HL-60 (cell line): ENCODE data around the gene ZNF492.

Experiments
- CTCF ChIP-seq: IDR thresholded peaks from one replicate; pipeline ENCODE4 v1.5.1; 2011; ENCODE audit warnings: low read length, control low read depth, inconsistent platforms; ENCODE audit not compliant: insufficient read depth
- POLR2AphosphoS5 ChIP-seq: IDR thresholded peaks from 2 replicates; pipeline ENCODE4 v1.6.1; 2012; ENCODE audit warnings: low read depth
- SPI1 ChIP-seq: IDR thresholded peaks from 2 replicates; pipeline ENCODE4 v1.6.1; 2012; ENCODE audit warnings: low read depth, mild to moderate bottlenecking, borderline replicate concordance
- TF ChIP-seq, protein P1 (sequence below): IDR thresholded peaks from 2 replicates; pipeline ENCODE4 v1.6.1; 2012; ENCODE audit warnings: low read depth; ENCODE audit not compliant: insufficient replicate concordance

DNA sequence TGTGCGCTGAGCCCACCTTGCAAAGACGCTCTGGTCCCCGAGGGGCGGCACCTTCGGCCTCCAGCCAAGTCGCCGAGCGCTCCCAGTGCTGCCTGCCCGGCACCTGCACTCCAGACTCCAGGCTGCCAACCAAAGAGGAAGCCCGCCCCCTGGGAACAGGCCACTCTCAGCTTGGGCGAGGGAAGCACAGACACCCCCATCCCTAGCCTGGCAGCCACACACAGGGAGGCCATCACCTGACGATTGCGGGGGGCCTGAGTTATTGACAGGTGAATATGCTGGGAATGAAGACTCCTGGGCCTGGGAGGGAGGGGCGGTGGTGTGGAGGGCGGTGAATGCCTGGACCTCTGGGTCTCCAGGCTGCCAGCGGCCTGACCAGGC lies 10.3 kb upstream of the ZNF492 start:
- no peak for TF ChIP-seq CTCF
- no peak for TF ChIP-seq POLR2AphosphoS5
- TF ChIP-seq, protein P1, sequence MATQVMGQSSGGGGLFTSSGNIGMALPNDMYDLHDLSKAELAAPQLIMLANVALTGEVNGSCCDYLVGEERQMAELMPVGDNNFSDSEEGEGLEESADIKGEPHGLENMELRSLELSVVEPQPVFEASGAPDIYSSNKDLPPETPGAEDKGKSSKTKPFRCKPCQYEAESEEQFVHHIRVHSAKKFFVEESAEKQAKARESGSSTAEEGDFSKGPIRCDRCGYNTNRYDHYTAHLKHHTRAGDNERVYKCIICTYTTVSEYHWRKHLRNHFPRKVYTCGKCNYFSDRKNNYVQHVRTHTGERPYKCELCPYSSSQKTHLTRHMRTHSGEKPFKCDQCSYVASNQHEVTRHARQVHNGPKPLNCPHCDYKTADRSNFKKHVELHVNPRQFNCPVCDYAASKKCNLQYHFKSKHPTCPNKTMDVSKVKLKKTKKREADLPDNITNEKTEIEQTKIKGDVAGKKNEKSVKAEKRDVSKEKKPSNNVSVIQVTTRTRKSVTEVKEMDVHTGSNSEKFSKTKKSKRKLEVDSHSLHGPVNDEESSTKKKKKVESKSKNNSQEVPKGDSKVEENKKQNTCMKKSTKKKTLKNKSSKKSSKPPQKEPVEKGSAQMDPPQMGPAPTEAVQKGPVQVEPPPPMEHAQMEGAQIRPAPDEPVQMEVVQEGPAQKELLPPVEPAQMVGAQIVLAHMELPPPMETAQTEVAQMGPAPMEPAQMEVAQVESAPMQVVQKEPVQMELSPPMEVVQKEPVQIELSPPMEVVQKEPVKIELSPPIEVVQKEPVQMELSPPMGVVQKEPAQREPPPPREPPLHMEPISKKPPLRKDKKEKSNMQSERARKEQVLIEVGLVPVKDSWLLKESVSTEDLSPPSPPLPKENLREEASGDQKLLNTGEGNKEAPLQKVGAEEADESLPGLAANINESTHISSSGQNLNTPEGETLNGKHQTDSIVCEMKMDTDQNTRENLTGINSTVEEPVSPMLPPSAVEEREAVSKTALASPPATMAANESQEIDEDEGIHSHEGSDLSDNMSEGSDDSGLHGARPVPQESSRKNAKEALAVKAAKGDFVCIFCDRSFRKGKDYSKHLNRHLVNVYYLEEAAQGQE = no peak
- TF ChIP-seq SPI1 = no peak
